ENCODE data around the gene CCDC61. TPM values are rescaled to one million over a fixed set of nuclear protein-coding genes. Genes with fewer than 3 reads are reported as not detected.
A peak's percentile ranks its signal among the peaks of the same experiment; 100 is the strongest.

CCDC61 gene
- total and polyA plus RNA-seq, 2 of the 8 experiments (the other 6 are each of a cell fraction or from before 2014, with no cell fraction given): 7.8 to 17.4 TPM

- no peak overlapping the region for H2BK12ac ChIP-seq (ENCODE audit: low read depth, low read length)
- peaks cover 2 to 12% (median 7%) of the 10 kb centered on the region in 4 experiments; a peak in 5 of 7 replicates for H3K4me1 ChIP-seq (replicated peaks in 1 of 4; ENCODE audit: control insufficient read depth in 3 of 4, insufficient read depth in 4 of 4, low read length in 3 of 4)
- CTCF ChIA-PET (ENCODE audit: partially characterized antibody): interaction anchor here (0.6 to 1.5 kb wide), 5 partner anchors 11 to 68 kb away, joined by 3 to 4 read pairs (median 3); no protein-coding TSS in a partner anchor
- H4K91ac ChIP-seq (replicated peaks; ENCODE audit: insufficient read length, low read length): no peak overlapping the region
- no peak overlapping the region for H3K14ac ChIP-seq (ENCODE audit: insufficient read length)
- H3K27me3 ChIP-seq (replicated peaks in 1 of 4; ENCODE audit: control insufficient read depth in 3 of 4, extremely low read depth in 1 of 4, insufficient read depth in 3 of 4, low read length in 3 of 4): peaks cover 0 to 5% (median 2%) of the 10 kb centered on the region in 4 experiments; a peak in 3 of 7 replicates
- no peak overlapping the region for H4K5ac ChIP-seq (ENCODE audit: insufficient read length, low read depth, low read length)
- no peak overlapping the region for H3K23ac ChIP-seq (ENCODE audit: insufficient read length)
- WGBS, 2 experiments (ENCODE audit: extremely low coverage in 1 of 2, insufficient coverage in 1 of 2, insufficient read length in 1 of 2, insufficient replicate concordance in 2 of 2, low coverage in 1 of 2, low lambda C conversion rate in 2 of 2, missing lambda C conversion rate in 1 of 2): 80% methylated on average over 10 of the region's 11 CpGs; no CpG with 5 or more reads in 1 of the 2 experiments
- peak overlapping the region; percentile 95; the same call in 1 of the 2 replicates for H2BK15ac ChIP-seq (ENCODE audit: low read length)
- peaks cover 8% of the 10 kb centered on the region; the same call in 1 of the 2 replicates for H3K23me2 ChIP-seq (ENCODE audit: low read depth, low read length)
- no peak overlapping the region; a peak in 1 of 7 replicates for H3K9ac ChIP-seq (replicated peaks in 1 of 4; ENCODE audit: extremely low read depth in 1 of 4, low read depth in 3 of 4, low read length in 3 of 4)
- no peak overlapping the region for H3K18ac ChIP-seq (ENCODE audit: extremely low read depth, low read length)
- peak overlapping the region; percentile 60; the same call in 1 of the 2 replicates for H4K8ac ChIP-seq (ENCODE audit: extremely low read depth, insufficient read depth, low read length)
- no peak overlapping the region for H3K27ac ChIP-seq (ENCODE audit: low read depth, low read length)
- POLR2A ChIA-PET (ENCODE audit: partially characterized antibody): interaction anchor here (0.6 to 3.7 kb wide), 5 partner anchors 7 to 105 kb away, joined by 3 to 18 read pairs (median 4); no protein-coding TSS in a partner anchor
- H2AFZ ChIP-seq (ENCODE audit: low read length): no peak overlapping the region
- H3K4ac ChIP-seq (replicated peaks; ENCODE audit: insufficient read length, low read depth, low read length): no peak overlapping the region
- H2BK20ac ChIP-seq (ENCODE audit: low read length): no peak overlapping the region
- H2BK120ac ChIP-seq (replicated peaks; ENCODE audit: low read depth, low read length): no peak overlapping the region
- no peak overlapping the region for H3K4me3 ChIP-seq (ENCODE audit: extremely low read depth in 1 of 4, insufficient read depth in 2 of 4, low read depth in 3 of 4, low read length in 4 of 4)
- FAIRE-seq (no peak), DNase-seq (ENCODE audit: low read depth in 1 of 2, low spot score in 2 of 2) (no peak)
- H3K56ac ChIP-seq (replicated peaks; ENCODE audit: insufficient read length, low read depth, low read length): no peak overlapping the region
- H3K9me3 ChIP-seq (ENCODE audit: insufficient read depth in 2 of 2, low read depth in 1 of 2, low read length in 1 of 2): no peaks in the 10 kb centered on the region
- peaks cover 5% of the 10 kb centered on the region; the same call in 1 of the 2 replicates for H3K79me1 ChIP-seq (ENCODE audit: low read depth, low read length)
- H2AK5ac ChIP-seq (ENCODE audit: low read depth, low read length): peak overlapping the region; percentile 75; the same call in 1 of the 2 replicates
- H3K79me2 ChIP-seq (ENCODE audit: control insufficient read depth in 1 of 2, insufficient read depth in 2 of 2, low read length in 2 of 2): no peaks in the 10 kb centered on the region
- no peaks in the 10 kb centered on the region for H3K36me3 ChIP-seq (ENCODE audit: control insufficient read depth in 2 of 4, insufficient read depth in 4 of 4, low read length in 3 of 4)
- H4K20me1 ChIP-seq (replicated peaks in 1 of 2; ENCODE audit: control insufficient read depth in 1 of 2, insufficient read depth in 2 of 2, low read length in 2 of 2): peaks cover 10 to 12% of the 10 kb centered on the region in 2 experiments
- no peak overlapping the region for H2BK5ac ChIP-seq (ENCODE audit: low read depth, low read length)
- H3K4me2 ChIP-seq (ENCODE audit: insufficient read depth in 1 of 2, low read depth in 2 of 2, low read length in 2 of 2): no peak overlapping the region
Measured at GRCh38 chr19:45975306-45976070, 19.8 kb upstream of the CCDC61 start.

Data from H1 (cell line).